LHCN-M2 (cell line): ENCODE results near the gene ZIM2. TPM values are rescaled to one million over a fixed set of nuclear protein-coding genes. Genes with fewer than 3 reads are reported as not detected.

ENCODE experiments used
- DNase-seq: peaks from one replicate; pipeline ENCODE4 v3.0.0-alpha.2; 2012; ENCODE audit warnings: low read depth
- total RNA-seq: library from RNA; depleted of rRNA; stranded (reverse); fragments of >200 nt; gene quantifications from 2 replicates; pipeline ENCODE4 v1.2.3, GENCODE V29; 2014; rRNA removed

The ZIM2 gene
- total RNA-seq, 1 experiment from 2014 or later, result not detected

DNA sequence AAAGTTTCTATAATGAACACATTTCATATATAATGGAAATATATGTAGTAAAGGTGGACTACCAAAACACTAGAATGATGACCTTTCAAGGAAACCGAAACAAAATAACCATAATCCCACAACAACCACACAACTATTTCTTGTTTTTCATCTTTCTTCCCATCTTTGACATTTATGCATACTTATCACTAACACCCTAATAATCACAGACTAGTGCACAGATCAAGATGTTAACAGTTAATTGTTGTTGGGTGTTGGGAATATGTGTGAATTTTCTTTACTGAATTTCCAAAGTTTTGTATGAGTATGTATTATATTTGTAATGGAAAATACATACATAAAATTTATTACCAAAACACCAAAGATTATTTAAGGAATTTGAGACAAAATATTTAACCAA lies 30.3 kb downstream of the ZIM2 start:
- DNase-seq, result no peak

GRCh38 chr19:56808717-56809392 lies 31.7 kb downstream of the ZIM2 start:
- no peak for DNase-seq

DNA sequence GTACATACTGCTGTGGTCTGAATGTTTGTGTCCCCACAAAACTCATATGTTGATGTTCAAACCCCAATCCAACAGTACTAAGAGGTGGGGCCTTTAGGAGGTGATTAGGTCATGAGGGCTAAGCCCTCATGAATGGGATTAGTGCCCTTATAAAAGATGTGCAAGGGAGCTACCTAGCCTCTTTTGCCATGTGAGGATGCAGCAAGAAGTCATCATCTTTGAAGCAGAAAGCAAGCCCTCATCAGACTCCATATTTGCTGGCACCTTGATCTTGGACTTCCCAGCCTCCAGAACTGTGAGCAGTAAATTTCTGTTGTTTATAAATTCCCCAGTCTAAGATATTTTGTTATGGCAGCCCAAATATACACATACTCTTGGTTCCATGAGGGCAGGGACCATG lies 33.9 kb downstream of the ZIM2 start:
- no peak for DNase-seq

DNA sequence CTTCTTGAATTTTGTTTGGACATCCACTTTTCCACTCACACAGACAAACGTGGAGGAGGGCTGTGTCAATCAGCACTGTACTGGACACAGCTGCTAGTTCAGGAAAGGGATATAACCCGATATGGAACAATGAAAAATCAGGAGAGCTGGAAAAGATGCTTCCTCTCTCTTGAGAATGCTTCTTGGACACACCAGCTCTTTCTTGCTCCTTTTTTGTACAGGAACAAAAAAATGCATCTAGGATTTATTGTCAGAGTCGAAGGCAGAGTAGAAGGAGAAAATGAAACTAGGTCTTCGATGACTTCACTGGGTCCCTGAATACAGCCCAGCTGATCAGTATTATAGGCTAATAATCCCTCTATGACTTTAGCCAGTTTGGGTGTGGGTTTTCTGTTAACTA lies 62.2 kb downstream of the ZIM2 start:
- no peak for DNase-seq

- no peak for DNase-seq
These were observed 70.9 kb downstream of the ZIM2 start for GRCh38 chr19:56769650-56770049.

- DNase-seq, result no peak
These were observed 75.4 kb downstream of the ZIM2 start for GRCh38 chr19:56765137-56765536.

- DNase-seq, result no peak
These were observed 76.3 kb downstream of the ZIM2 start for GRCh38 chr19:56764196-56764695.

- no peak for DNase-seq
These were observed 79.7 kb downstream of the ZIM2 start for GRCh38 chr19:56760842-56761241.

DNA sequence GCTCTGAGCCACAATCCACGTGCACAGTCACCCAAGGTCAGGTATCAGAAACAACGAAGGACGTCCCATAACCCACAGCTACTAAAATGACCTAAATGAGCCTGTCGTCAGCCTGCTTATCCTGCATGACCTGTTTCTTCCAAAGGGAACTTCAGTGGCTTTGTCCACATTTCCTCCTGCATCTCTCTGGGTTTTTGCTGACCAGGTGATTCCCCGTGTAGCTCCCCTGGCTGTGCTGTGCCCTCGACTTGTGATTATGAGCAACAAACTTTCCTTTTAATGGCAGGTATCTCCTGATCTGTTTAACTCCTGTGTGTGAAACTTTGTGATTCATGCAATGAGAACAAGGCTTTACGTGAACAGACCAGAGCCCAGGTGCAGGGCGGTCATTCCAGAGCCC lies 81.0 kb downstream of the ZIM2 start:
- no peak for DNase-seq

DNA sequence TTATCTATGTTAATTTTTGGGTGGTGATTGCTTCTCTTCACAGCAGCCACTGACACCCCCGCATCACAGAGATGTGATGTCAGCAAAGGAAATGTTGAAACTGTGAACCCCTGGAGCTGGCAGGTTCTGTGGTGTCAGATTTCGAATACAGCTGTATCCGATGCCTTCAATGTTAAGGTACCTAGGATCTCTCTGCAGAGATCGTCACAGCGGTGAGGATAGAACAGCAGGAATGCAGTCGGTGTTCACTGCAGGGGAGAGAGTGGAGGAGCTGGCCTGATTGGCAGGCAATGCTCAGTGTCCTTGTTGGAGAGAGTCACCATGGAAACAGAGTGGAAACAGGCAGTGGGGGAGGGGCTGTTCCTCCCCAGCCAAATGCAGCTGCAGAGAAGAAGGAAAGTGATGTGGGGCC lies 89.4 kb downstream of the ZIM2 start:
- DNase-seq, result no peak

GRCh38 chr19:56750658-56751057 lies 89.9 kb downstream of the ZIM2 start:
- DNase-seq, result no peak

DNA sequence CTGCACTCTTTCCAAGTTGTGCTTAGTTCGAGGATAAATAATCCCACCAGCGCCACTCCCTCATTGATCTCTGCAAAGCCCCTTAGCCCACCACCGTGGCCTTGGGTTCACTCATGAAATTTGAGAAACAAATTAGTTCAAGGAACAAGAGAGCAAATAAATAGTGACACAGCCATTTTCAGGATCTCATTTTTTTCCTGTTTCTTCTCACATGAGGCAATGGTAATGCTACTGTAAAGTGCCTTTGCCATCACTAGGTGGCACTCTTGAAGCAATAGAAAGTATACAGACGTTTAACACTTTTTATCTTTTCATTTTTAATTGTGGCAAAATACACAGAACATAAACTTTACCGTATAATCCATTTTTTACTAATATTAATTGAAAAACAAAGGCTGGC lies 92.1 kb downstream of the ZIM2 start:
- DNase-seq, result peak; percentile 18

DNA sequence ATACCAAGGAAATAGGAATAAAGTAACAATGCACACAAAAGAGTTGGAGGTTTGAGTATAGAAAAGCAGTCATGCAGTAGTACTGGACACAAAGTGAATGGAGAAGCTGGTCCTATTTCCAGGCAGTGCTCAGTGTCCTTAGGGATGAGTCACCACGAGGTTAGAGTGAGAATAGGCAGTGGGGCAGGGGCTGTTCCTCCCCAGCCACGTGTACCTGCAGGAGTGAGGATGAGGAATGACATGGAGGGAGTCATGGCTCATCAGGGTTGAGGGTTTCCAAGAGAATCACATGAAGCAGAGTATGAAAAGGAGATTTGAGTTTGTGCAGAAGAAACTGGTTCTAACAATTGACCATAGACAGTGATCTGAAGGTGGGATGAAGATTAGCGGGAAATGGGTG lies 94.2 kb downstream of the ZIM2 start:
- DNase-seq, result no peak

DNA sequence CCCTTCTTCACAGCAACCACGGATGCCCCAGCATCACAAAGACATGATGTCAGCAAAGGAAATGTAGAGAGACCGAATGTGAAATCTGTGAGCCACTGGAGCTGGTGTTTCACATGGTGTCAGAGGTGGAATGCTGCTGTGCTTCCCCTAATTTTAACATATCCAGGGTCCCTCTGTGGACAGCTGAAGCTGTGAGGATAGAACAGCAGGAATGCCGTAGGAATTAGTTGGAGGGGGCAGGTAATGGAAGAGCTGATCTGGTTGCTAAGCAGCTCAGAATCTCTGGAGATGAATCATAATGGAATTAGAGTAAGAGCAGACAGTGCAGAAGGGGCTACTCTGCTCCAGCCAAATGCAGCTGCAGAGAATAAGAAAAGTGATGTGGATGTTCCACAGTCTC lies 100.0 kb downstream of the ZIM2 start:
- no peak for DNase-seq

DNA sequence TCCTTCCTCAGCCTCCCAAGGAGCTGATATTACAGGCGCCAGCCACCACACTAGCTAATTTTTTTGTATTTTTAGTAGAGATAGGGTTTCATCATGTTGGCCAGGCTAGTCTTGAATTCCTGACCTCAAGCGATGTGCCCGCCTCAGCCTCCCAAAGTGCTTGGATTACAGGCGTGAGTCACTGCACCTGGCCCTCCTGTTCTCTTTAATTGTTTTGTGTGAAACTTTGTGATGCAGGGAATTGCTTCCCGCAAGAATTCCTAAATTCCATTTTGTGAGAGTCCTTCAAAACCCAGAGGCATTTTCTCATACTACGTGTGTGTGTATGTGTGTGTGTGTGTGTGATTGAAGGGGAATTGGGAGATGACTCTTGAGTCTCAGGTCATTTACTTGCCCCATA lies 104.0 kb downstream of the ZIM2 start:
- no peak for DNase-seq

DNA sequence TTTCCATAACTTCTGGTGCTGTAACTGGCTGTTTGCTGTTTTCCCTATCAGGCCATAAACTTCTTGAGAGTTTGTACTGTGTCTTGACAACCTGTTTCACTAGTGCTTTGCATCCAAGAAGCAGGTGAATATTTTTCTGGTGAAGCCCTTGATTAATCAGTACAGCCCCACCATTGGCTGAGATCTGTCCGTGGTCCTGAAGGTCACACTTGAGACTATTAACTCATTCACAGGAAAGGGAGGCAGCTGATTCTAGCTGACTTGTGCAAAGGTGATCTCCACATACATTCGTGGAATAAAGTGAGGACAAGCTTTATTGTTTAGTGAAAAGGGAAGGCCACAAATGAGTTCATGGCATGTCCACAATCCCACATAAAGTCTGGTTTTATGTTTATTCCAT lies 107.5 kb downstream of the ZIM2 start:
- DNase-seq, result no peak

DNA sequence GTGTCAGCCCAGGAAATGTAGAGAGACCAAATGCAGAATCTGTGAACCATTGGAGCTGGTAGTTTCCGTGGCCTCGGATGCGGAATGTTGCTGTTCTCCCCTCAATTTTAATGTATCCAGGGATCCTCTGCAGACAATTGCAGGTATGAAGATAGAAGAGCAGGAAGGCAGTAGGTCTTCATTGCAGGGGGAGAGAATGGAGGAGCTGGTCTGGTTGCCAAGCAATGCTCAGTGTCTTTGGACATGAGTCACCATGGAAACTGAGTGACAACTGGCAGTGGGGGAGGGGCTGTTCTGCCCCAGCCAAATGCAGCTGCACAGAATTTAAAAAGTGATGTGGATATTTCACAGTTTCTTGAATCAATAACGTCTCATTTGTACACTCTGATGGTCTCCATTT lies 112.8 kb downstream of the ZIM2 start:
- DNase-seq, result no peak

DNA sequence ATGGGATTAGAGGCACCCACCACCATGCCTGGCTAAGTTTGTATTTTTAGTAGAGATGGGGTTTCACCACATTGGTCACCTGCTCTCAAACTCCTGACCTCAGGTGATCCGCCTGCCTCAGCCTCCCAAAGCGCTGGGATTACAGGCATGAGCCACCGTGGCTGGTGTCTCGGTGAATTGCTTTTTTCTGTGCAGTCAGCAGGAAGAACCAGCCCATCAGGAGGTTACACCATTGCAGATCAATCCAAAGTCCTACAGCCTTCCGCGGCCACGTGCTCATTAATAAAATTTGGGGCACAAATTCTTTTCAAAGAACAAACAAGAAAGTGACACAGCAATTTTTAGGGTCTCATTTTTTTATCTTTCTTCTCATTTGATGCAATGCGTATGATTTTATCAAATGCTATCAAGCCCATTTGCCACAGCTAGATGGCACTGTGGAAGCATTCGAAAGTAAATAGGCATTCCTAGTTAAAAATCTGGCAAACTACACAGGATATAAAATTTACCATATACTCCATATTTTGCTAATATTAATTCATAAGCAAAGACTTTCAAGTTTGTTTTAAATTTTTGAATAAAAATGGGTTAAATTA lies 114.6 kb downstream of the ZIM2 start:
- DNase-seq, result peak; percentile 3

Other genes with a start within 250 kb of the ZIM2 start
- gene ZNF71, start 245.4 kb downstream of the ZIM2 start, total RNA-seq, result 9.4 and 10.8 TPM in 2 replicates
- 0.11 and 0.13 TPM in 2 replicates for gene SMIM17, start 197.6 kb downstream of the ZIM2 start, total RNA-seq
- gene ZNF835, start 169.0 kb downstream of the ZIM2 start, total RNA-seq, result not detected in 2 replicates
- not detected in 2 replicates for gene PEG3, start within 50 bp of the ZIM2 start, total RNA-seq